Right lobe of liver (tissue), 4 donors: ENCODE results near the gene MAP4K4.

Source experiments
- POLR2A ChIP-seq: fragments of 450-650 bp; IDR thresholded peaks from one replicate; pipeline ENCODE4 v1.6.1; 2017; ENCODE audit warnings: antibody characterized with exemption, mild to moderate bottlenecking
- TF ChIP-seq, protein P1 (sequence below), 4 donors: fragments of 200-600 bp in 3 of 4; fragments of 450-650 bp in 1 of 4; IDR thresholded peaks; one replicate each; pipeline versions ENCODE4 v1.5.1 to v1.8.0; 2016 to 2022; ENCODE audit warnings: antibody characterized with exemption in 4 of 4, mild to moderate bottlenecking in 2 of 4
- donor health status: DM: no; HTN: no; CAD: no.
- donor health status: DM: no; HTN: no; CAD: no.
- donor health status: DM: no; HTN: yes; CAD: no.

DNA sequence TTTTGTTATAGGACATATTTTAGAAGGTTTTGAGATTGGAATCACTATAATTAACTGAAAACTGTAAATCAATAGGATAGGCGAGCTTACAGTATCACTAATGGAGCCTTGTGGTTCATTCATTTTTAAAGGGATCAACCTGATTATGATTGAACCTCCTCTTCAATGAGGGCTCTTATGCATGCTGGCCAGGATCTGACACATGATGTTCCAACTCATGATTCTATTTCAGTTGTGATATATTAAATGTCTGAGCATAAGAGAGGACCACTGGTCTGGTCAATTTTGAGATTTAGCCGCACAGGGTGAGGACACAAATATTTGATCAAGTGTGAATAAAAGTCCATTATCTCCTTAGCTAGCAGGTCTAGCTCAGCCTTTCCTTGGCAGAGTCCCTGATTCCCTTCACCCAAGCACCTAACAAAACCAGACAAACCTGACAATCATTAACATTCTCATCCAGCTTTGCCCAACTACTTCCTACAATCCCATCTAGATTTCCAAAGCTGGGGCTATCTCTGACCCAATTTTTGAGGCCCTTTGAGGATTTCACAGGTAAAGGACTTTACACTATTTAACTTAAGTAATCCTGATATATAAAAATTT lies 6.9 kb upstream of the MAP4K4 start:
- TF ChIP-seq, protein P1, sequence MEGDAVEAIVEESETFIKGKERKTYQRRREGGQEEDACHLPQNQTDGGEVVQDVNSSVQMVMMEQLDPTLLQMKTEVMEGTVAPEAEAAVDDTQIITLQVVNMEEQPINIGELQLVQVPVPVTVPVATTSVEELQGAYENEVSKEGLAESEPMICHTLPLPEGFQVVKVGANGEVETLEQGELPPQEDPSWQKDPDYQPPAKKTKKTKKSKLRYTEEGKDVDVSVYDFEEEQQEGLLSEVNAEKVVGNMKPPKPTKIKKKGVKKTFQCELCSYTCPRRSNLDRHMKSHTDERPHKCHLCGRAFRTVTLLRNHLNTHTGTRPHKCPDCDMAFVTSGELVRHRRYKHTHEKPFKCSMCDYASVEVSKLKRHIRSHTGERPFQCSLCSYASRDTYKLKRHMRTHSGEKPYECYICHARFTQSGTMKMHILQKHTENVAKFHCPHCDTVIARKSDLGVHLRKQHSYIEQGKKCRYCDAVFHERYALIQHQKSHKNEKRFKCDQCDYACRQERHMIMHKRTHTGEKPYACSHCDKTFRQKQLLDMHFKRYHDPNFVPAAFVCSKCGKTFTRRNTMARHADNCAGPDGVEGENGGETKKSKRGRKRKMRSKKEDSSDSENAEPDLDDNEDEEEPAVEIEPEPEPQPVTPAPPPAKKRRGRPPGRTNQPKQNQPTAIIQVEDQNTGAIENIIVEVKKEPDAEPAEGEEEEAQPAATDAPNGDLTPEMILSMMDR (IDR thresholded peaks at IDR 0.05): no peak
- TF ChIP-seq POLR2A: no peak
